SU-DHL-6 (cell line): ENCODE results near the gene NANOS2.

ENCODE experiments used
- H2AFZ ChIP-seq: fragments of 200-600 bp; sonication (generic); 2 replicates; pipeline ENCODE4 v1.6.1; 2014; ENCODE audit warnings: low read depth, mild to moderate bottlenecking, moderate library complexity, mixed read lengths, antibody characterized with exemption, low read length; ENCODE audit not compliant: severe bottlenecking
- H3F3A ChIP-seq: fragments of 200-600 bp; shearing (Covaris generic); 2 replicates; pipeline ENCODE4 v1.6.0; 2016; ENCODE audit warnings: antibody characterized with exemption, mild to moderate bottlenecking; ENCODE audit not compliant: insufficient read depth
- H3K27ac ChIP-seq: fragments of 200-600 bp; sonication (generic); 2 replicates; pipeline ENCODE4 v1.5.1; 2016; ENCODE audit warnings: low read depth, mild to moderate bottlenecking, low read length, moderate library complexity, mixed read lengths
- H3K27me3 ChIP-seq: fragments of 200-600 bp; sonication (generic), shearing (Covaris generic); 2 replicates; pipeline ENCODE4 v1.6.0; 2014; ENCODE audit warnings: mild to moderate bottlenecking, low read length
- H3K36me3 ChIP-seq: fragments of 200-600 bp; sonication (generic); 2 replicates; pipeline ENCODE4 v1.6.1; 2014; ENCODE audit warnings: mild to moderate bottlenecking, low read length, mixed read lengths
- H3K4me2 ChIP-seq: fragments of 300-600, 200-600 bp; shearing (Covaris generic), sonication (generic); 2 replicates; pipeline ENCODE4 v1.6.0; 2014; ENCODE audit warnings: low read length, low read depth, mild to moderate bottlenecking; ENCODE audit not compliant: poor library complexity, severe bottlenecking
- H3K4me3 ChIP-seq: fragments of 200-600 bp; sonication (generic); 2 replicates; pipeline ENCODE4 v1.5.1; 2014; ENCODE audit warnings: antibody characterized with exemption, low read length, mild to moderate bottlenecking, mixed read lengths; ENCODE audit not compliant: insufficient read depth, poor library complexity, severe bottlenecking
- H3K79me2 ChIP-seq: fragments of 200-600 bp; sonication (generic); 2 replicates; pipeline ENCODE4 v1.6.1; 2014; ENCODE audit warnings: mild to moderate bottlenecking, low read length, moderate library complexity; ENCODE audit not compliant: insufficient read depth
- H3K9ac ChIP-seq: fragments of 200-600 bp; sonication (generic); 2 replicates; pipeline ENCODE4 v1.7.0; 2014; ENCODE audit warnings: mild to moderate bottlenecking, low read length
- H3K9me2 ChIP-seq: fragments of 200-600 bp; sonication (generic); replicated peaks from 2 replicates; pipeline ENCODE4 v1.6.1; 2014; ENCODE audit warnings: low read length; ENCODE audit not compliant: insufficient read depth
- H3K9me3 ChIP-seq: fragments of 200-600 bp; sonication (generic); 2 replicates; pipeline ENCODE4 v1.6.1; 2014; ENCODE audit warnings: low read length, mixed read lengths; ENCODE audit not compliant: insufficient read depth
- H4K20me1 ChIP-seq: fragments of 200-600 bp; sonication (generic); 2 replicates; pipeline ENCODE4 v1.6.1; 2014; ENCODE audit warnings: low read depth, mild to moderate bottlenecking, antibody characterized with exemption, low read length, moderate library complexity, mixed read lengths
- CTCF ChIP-seq: fragments of 200-600 bp; sonication (generic); IDR thresholded peaks from one replicate; pipeline ENCODE4 v1.5.1; 2017; ENCODE audit warnings: antibody characterized with exemption, mild to moderate bottlenecking, low read length, moderate library complexity; ENCODE audit not compliant: insufficient read depth, poor library complexity, severe bottlenecking
- EZH2phosphoT487 ChIP-seq: fragments of 200-600 bp; sonication (generic), shearing (Covaris generic); conservative IDR thresholded peaks from 2 replicates; pipeline ENCODE4 v1.6.1; 2018; ENCODE audit warnings: mild to moderate bottlenecking, antibody characterized with exemption, low read length, moderate library complexity, mixed read lengths

The NANOS2 gene

GRCh38 chr19:45924891-45925447 lies 10.4 kb upstream of the NANOS2 start:
- no peaks in the 10 kb centered on the region for H3F3A ChIP-seq
- H3K4me2 ChIP-seq: no peak overlapping the region
- H3K9me3 ChIP-seq: no peaks in the 10 kb centered on the region
- no peak overlapping the region for H2AFZ ChIP-seq
- no peak overlapping the region for H3K9ac ChIP-seq
- TF ChIP-seq EZH2phosphoT487 (no peak), CTCF (no peak)
- no peak overlapping the region for H3K27ac ChIP-seq
- H3K4me3 ChIP-seq: no peak overlapping the region
- no peaks in the 10 kb centered on the region for H3K9me2 ChIP-seq
- H3K79me2 ChIP-seq: no peaks in the 10 kb centered on the region
- no peaks in the 10 kb centered on the region for H4K20me1 ChIP-seq
- H3K36me3 ChIP-seq: no peaks in the 10 kb centered on the region
- no peaks in the 10 kb centered on the region for H3K27me3 ChIP-seq

GRCh38 chr19:45922281-45922680 lies 7.7 kb upstream of the NANOS2 start:
- H3K27ac ChIP-seq: no peak overlapping the region
- H3K27me3 ChIP-seq: no peaks in the 10 kb centered on the region
- H3K36me3 ChIP-seq: no peaks in the 10 kb centered on the region
- no peaks in the 10 kb centered on the region for H3K9me2 ChIP-seq
- no peak overlapping the region for H2AFZ ChIP-seq
- H3K4me3 ChIP-seq: no peak overlapping the region
- no peak overlapping the region for H3K9ac ChIP-seq
- no peaks in the 10 kb centered on the region for H3K9me3 ChIP-seq
- H3K79me2 ChIP-seq: no peaks in the 10 kb centered on the region
- no peaks in the 10 kb centered on the region for H3F3A ChIP-seq
- H3K4me2 ChIP-seq: no peak overlapping the region
- no peak for TF ChIP-seq EZH2phosphoT487
- TF ChIP-seq CTCF: no peak
- H4K20me1 ChIP-seq: no peaks in the 10 kb centered on the region

- no peaks in the 10 kb centered on the region for H3K27me3 ChIP-seq
Observed at GRCh38 chr19:45920458-45920857, 5.9 kb upstream of the NANOS2 start.

More at GRCh38 chr19:45920458-45920857, 5.9 kb upstream of the NANOS2 start:
- H3K36me3 ChIP-seq: no peaks in the 10 kb centered on the region
- no peak overlapping the region for H3K4me3 ChIP-seq
- no peaks in the 10 kb centered on the region for H3F3A ChIP-seq
- H3K79me2 ChIP-seq: no peaks in the 10 kb centered on the region
- H3K27ac ChIP-seq: no peak overlapping the region
- TF ChIP-seq CTCF: no peak
- no peak for TF ChIP-seq EZH2phosphoT487
- no peaks in the 10 kb centered on the region for H3K9me3 ChIP-seq
- H2AFZ ChIP-seq: no peak overlapping the region
- no peaks in the 10 kb centered on the region for H3K9me2 ChIP-seq
- no peak overlapping the region for H3K4me2 ChIP-seq
- no peak overlapping the region for H3K9ac ChIP-seq
- H4K20me1 ChIP-seq: no peaks in the 10 kb centered on the region
